ENCODE data around the gene CCDC47. TPM values are rescaled to one million over a fixed set of nuclear protein-coding genes. Genes with fewer than 3 reads are reported as not detected.

CCDC47 gene
- total and polyA plus RNA-seq, 2 donors from 2014 or later = 50.9 to 83.1 TPM

DNA sequence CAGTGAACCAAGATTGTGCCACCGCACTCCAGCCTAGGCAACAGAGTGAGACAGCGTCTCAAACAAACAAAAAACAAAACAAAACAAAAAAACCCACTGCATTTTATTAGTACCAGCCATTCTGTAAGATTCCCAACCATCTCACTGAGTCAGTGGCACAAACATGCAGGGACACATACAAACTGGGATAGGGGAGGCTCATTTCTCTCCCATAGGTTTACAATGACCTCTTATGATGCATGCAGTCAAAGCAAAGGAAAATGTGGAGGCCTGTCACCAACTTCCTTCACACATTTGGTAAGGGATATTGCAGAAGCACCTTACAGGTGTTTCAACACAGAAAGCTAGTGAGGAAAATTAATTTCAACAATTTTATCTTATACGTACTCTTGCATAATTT is 19.4 kb downstream of the CCDC47 start:
- no peak for FAIRE-seq
- Histone ChIP-seq H3K27ac (ENCODE audit: low read depth in 2 of 2, low read length in 2 of 2) (no peak overlapping the region), H3K4me1 (ENCODE audit: control insufficient read depth in 2 of 3, insufficient read depth in 2 of 3, low read depth in 1 of 3, low read length in 3 of 3) (no peaks in the 10 kb centered on the region), H3K9me3 (ENCODE audit: control insufficient read depth in 2 of 3, insufficient read depth in 1 of 3, low read length in 3 of 3) (no peaks in the 10 kb centered on the region), H3K36me3 (ENCODE audit: control insufficient read depth in 2 of 3, insufficient read depth in 3 of 3, low read length in 3 of 3) (peaks cover 14 to 45% (median 31%) of the 10 kb centered on the region in 3 donors), H3K27me3 (ENCODE audit: control insufficient read depth, insufficient read depth, low read length) (no peaks in the 10 kb centered on the region), H3K9ac (ENCODE audit: low read length in 3 of 3) (no peak overlapping the region), H3K4me3 (ENCODE audit: low read length in 3 of 3) (no peak overlapping the region)
- TF ChIP-seq, protein P1, sequence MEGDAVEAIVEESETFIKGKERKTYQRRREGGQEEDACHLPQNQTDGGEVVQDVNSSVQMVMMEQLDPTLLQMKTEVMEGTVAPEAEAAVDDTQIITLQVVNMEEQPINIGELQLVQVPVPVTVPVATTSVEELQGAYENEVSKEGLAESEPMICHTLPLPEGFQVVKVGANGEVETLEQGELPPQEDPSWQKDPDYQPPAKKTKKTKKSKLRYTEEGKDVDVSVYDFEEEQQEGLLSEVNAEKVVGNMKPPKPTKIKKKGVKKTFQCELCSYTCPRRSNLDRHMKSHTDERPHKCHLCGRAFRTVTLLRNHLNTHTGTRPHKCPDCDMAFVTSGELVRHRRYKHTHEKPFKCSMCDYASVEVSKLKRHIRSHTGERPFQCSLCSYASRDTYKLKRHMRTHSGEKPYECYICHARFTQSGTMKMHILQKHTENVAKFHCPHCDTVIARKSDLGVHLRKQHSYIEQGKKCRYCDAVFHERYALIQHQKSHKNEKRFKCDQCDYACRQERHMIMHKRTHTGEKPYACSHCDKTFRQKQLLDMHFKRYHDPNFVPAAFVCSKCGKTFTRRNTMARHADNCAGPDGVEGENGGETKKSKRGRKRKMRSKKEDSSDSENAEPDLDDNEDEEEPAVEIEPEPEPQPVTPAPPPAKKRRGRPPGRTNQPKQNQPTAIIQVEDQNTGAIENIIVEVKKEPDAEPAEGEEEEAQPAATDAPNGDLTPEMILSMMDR (IDR thresholded peaks at IDR 0.05; ENCODE audit: borderline replicate concordance, extremely low read depth, insufficient read depth) = no peak
- intact Hi-C loops (cut with DNase I) = no loop called here
- no peak for DNase-seq

DNA sequence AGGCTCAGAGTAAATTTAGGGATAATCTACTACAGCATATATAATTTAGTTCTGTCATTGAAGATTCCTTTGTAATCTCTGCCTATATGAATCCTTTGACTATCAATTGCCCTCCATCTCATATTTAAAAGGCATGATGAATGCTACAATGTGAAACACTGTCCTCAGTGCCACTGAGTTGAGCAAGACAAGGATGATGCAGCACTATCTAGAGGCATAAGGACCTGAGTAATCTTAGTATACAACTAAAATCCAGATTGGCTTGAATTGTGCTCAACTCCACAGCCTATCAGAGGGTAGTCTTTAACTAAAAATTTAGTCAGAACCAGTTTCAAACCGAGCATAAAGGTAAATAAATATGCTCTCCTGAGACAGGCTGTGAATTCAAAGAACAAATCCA is 20.2 kb downstream of the CCDC47 start:
- no peaks in the 10 kb centered on the region for H3K4me1 ChIP-seq (ENCODE audit: control insufficient read depth in 2 of 3, insufficient read depth in 2 of 3, low read depth in 1 of 3, low read length in 3 of 3)
- H3K27me3 ChIP-seq (ENCODE audit: control insufficient read depth, insufficient read depth, low read length) = no peaks in the 10 kb centered on the region
- TF ChIP-seq, protein P1 (IDR thresholded peaks at IDR 0.05; ENCODE audit: borderline replicate concordance, extremely low read depth, insufficient read depth) = no peak
- FAIRE-seq (no peak), DNase-seq (no peak)
- no peak overlapping the region for H3K4me3 ChIP-seq (ENCODE audit: low read length in 3 of 3)
- intact Hi-C loops (cut with DNase I) = no loop called here
- H3K36me3 ChIP-seq (ENCODE audit: control insufficient read depth in 2 of 3, insufficient read depth in 3 of 3, low read length in 3 of 3) = peaks cover 14 to 45% (median 31%) of the 10 kb centered on the region in 3 donors
- no peak overlapping the region for H3K9ac ChIP-seq (ENCODE audit: low read length in 3 of 3)
- H3K9me3 ChIP-seq (ENCODE audit: control insufficient read depth in 2 of 3, insufficient read depth in 1 of 3, low read length in 3 of 3) = no peaks in the 10 kb centered on the region
- no peak overlapping the region for H3K27ac ChIP-seq (ENCODE audit: low read depth in 2 of 2, low read length in 2 of 2)

DNA sequence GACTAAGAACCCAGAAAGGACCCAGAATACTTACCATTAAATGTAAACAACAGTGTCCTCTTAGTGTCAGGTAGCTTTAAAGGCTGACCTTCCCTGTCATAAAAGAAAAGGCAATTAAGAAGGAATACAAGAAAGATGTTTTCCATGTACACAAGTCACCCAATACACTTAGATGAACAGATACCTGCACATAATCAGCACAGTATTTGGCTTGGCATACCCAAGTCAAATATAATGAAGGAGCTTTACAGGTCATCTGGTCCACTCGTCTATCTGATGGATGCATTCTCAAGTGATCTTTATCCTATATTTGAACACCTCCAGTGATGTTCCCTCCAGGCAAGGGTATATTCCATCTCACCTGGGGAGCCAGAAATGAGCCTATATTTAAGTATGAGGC is 20.7 kb downstream of the CCDC47 start:
- no peak overlapping the region for H3K4me3 ChIP-seq (ENCODE audit: low read length in 3 of 3)
- peaks cover 14 to 45% (median 31%) of the 10 kb centered on the region in 3 donors for H3K36me3 ChIP-seq (ENCODE audit: control insufficient read depth in 2 of 3, insufficient read depth in 3 of 3, low read length in 3 of 3)
- no peaks in the 10 kb centered on the region for H3K4me1 ChIP-seq (ENCODE audit: control insufficient read depth in 2 of 3, insufficient read depth in 2 of 3, low read depth in 1 of 3, low read length in 3 of 3)
- intact Hi-C loops (cut with DNase I) = no loop called here
- no peak for FAIRE-seq
- no peak overlapping the region for H3K27ac ChIP-seq (ENCODE audit: low read depth in 2 of 2, low read length in 2 of 2)
- no peaks in the 10 kb centered on the region for H3K9me3 ChIP-seq (ENCODE audit: control insufficient read depth in 2 of 3, insufficient read depth in 1 of 3, low read length in 3 of 3)
- H3K27me3 ChIP-seq (ENCODE audit: control insufficient read depth, insufficient read depth, low read length) = no peaks in the 10 kb centered on the region
- no peak overlapping the region for H3K9ac ChIP-seq (ENCODE audit: low read length in 3 of 3)
- TF ChIP-seq, protein P1 (IDR thresholded peaks at IDR 0.05; ENCODE audit: borderline replicate concordance, extremely low read depth, insufficient read depth) = no peak
- no peak for DNase-seq

DNA sequence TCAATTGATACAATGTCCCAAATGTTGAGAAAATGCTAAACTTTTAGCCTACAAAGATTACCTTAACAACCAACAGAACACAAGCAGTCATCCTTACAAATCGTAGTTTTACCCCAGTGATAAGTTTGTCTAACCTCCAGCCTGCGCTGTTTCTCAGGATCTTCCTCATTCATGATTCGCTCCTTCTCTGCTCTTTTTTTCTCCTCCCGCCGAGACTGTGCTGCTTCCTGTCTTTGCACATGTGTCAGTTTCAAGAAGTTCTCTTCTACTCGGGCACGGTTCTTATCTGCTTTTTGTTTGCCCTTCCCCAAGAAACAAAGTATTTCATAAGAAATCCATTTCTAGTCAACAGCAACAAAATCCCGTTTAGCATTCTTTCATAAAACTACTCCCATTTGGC is 21.6 kb downstream of the CCDC47 start:
- H3K9me3 ChIP-seq (ENCODE audit: control insufficient read depth in 2 of 3, insufficient read depth in 1 of 3, low read length in 3 of 3) = no peaks in the 10 kb centered on the region
- FAIRE-seq (no peak), DNase-seq (no peak)
- no peak overlapping the region for H3K4me3 ChIP-seq (ENCODE audit: low read length in 3 of 3)
- H3K27ac ChIP-seq (ENCODE audit: low read depth in 2 of 2, low read length in 2 of 2) = no peak overlapping the region
- intact Hi-C loops (cut with DNase I) = no loop called here
- H3K9ac ChIP-seq (ENCODE audit: low read length in 3 of 3) = no peak overlapping the region
- H3K27me3 ChIP-seq (ENCODE audit: control insufficient read depth, insufficient read depth, low read length) = no peaks in the 10 kb centered on the region
- no peaks in the 10 kb centered on the region for H3K4me1 ChIP-seq (ENCODE audit: control insufficient read depth in 2 of 3, insufficient read depth in 2 of 3, low read depth in 1 of 3, low read length in 3 of 3)
- TF ChIP-seq, protein P1 (IDR thresholded peaks at IDR 0.05; ENCODE audit: borderline replicate concordance, extremely low read depth, insufficient read depth) = no peak
- peaks cover 15 to 46% (median 30%) of the 10 kb centered on the region in 3 donors for H3K36me3 ChIP-seq (ENCODE audit: control insufficient read depth in 2 of 3, insufficient read depth in 3 of 3, low read length in 3 of 3)
